GM10266 (cell line): ENCODE results near the gene TNFRSF6B.
"Not testable (repeated sequence)": the region's sequence is repeated elsewhere in the genome, so short reads cannot be mapped to it uniquely, and the experiment has no call there.

Source experiments
- DNase-seq: peaks from one replicate; pipeline ENCODE4 v3.0.0; 2012; ENCODE audit errors: extremely low spot score
- TF ChIP-seq, protein P1 (sequence below): IDR thresholded peaks from 2 replicates; pipeline ENCODE4 v1.5.1; 2012; ENCODE audit warnings: mild to moderate bottlenecking, low read depth; ENCODE audit not compliant: control insufficient read depth, insufficient read depth; ENCODE audit errors: missing control alignments

The TNFRSF6B gene

GRCh38 chr20:63696628-63697356 lies at the start of gene TNFRSF6B:
Gene TNFRSF6B (plus strand): TSS chr20:63696652. CDS start chr20:63696768, 116 bp downstream.
- DNase-seq = no peak
- TF ChIP-seq, protein P1, sequence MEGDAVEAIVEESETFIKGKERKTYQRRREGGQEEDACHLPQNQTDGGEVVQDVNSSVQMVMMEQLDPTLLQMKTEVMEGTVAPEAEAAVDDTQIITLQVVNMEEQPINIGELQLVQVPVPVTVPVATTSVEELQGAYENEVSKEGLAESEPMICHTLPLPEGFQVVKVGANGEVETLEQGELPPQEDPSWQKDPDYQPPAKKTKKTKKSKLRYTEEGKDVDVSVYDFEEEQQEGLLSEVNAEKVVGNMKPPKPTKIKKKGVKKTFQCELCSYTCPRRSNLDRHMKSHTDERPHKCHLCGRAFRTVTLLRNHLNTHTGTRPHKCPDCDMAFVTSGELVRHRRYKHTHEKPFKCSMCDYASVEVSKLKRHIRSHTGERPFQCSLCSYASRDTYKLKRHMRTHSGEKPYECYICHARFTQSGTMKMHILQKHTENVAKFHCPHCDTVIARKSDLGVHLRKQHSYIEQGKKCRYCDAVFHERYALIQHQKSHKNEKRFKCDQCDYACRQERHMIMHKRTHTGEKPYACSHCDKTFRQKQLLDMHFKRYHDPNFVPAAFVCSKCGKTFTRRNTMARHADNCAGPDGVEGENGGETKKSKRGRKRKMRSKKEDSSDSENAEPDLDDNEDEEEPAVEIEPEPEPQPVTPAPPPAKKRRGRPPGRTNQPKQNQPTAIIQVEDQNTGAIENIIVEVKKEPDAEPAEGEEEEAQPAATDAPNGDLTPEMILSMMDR = no peak

DNA sequence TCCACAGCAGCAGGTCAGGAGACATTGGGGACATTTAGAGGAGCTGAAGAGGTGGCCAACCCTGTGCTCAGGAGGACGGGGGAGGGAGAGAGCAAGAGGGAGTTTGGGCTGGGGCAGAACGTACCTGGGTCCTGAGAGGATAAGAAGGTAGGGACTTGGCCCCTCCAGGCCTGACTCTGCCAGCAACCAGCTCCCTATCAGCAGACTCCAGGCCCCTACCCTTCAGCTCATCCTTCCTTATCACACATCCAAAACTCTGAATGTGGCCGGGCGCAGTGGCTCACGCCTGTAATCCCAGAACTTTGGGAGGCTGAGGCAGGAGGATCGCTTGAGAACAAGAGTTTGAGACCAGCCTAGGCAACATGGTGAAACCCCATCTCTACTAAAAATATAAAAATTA lies 48.3 kb upstream of the TNFRSF6B start:
- no peak for DNase-seq
- TF ChIP-seq, protein P1 = no peak

- TF ChIP-seq, protein P1 = no peak
- DNase-seq = no peak
Measured at GRCh38 chr20:63648895-63649589, 47.4 kb upstream of the TNFRSF6B start.

- DNase-seq = not testable (repeated sequence)
Measured at GRCh38 chr20:63650486-63650885, 46.0 kb upstream of the TNFRSF6B start.

DNA sequence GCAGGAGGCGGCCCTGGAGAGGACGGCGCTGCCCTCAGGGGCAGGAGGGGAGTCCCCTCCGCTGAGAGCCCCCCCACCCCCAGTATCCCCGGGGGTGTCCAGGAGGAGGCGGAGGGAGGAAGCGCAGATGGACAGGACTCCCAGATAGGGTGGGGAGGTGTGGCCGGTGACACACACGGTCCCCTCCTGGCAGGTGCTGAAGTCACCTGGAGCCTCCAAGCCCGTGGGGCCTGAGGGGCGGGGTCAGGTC lies 44.6 kb upstream of the TNFRSF6B start:
- DNase-seq = no peak
- TF ChIP-seq, protein P1 = no peak

DNA sequence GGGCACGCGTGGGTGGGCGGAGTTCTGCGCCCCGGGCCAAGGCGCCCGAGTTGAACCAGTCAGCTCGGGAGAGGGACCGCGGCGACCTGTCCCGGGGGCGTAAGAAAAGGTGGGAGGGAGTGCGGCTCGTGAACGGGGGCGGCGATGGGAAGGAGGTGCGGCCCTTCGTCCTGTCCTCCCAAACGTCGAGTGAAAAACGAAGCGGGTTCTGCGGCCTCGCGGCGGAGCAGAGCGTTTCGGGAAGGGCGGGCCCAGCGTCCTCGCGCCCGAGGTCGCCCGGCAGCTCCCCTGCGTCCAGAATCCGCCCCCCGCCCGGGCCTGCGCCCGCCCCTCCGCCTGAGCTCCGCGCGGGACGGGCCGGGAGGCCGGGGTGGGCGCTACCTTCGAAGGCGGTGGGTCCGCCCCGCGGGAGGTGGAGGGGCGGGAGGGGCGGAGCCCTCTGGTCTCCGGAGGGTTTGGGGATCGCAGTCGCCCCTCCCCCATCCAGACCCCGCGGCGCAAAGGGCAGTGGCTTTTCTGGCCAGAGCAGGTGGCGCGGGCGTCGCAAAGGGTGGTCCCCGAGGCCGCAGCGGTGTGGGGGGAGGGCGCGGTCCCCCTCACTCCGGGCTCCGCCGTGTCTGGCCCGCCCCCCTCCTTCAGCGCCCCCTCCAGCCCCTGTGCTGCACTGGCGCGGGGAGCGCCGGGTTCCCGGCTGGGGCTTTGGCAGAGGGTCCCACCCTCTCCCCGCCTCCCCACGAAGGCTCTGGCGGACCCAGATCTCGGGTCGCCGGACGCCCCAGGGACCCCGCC lies 44.1 kb upstream of the TNFRSF6B start:
- DNase-seq = no peak
- TF ChIP-seq, protein P1 = no peak

- DNase-seq = peak; percentile 88
- TF ChIP-seq, protein P1 = no peak
Measured at GRCh38 chr20:63653041-63653973, 43.1 kb upstream of the TNFRSF6B start, which contains the start of gene STMN3. Gene STMN3 (minus strand): TSS chr20:63653424. CDS start chr20:63653345, 79 bp downstream.
